Liver (tissue), 9 donors: ENCODE measurements around the gene UTP4. TPM values are rescaled to one million over a fixed set of nuclear protein-coding genes. Genes with fewer than 3 reads are reported as not detected.
A peak's percentile ranks its signal among the peaks of the same experiment; 100 is the strongest.

ENCODE experiments used
- DNase-seq: peaks from one replicate; pipeline ENCODE4 v3.0.0-alpha.2; 2017; ENCODE audit warnings: low spot score
- H3K27ac ChIP-seq, 2 donors: one replicate each; pipeline ENCODE4 v1.7.0; 2013; ENCODE audit warnings: inconsistent platforms in 2 of 2, low read length in 2 of 2, control low read depth in 1 of 2, low read depth in 1 of 2, mild to moderate bottlenecking in 1 of 2
- H3K27me3 ChIP-seq, 4 donors: one replicate each; pipeline versions ENCODE4 v1.6.1 to v1.7.0; 2013; ENCODE audit warnings: low read length in 3 of 4, inconsistent platforms in 1 of 4, mild to moderate bottlenecking in 1 of 4, moderate library complexity in 1 of 4; ENCODE audit not compliant: control insufficient read depth in 4 of 4, insufficient read depth in 4 of 4
- H3K36me3 ChIP-seq, 4 donors: one replicate each; pipeline versions ENCODE4 v1.6.1 to v1.7.0; 2013; ENCODE audit warnings: low read length in 3 of 4, mild to moderate bottlenecking in 3 of 4, low read depth in 1 of 4, moderate library complexity in 1 of 4; ENCODE audit not compliant: control insufficient read depth in 4 of 4, insufficient read depth in 3 of 4
- H3K4me1 ChIP-seq, 4 donors: one replicate each; pipeline versions ENCODE4 v1.6.1 to v1.7.0; 2013; ENCODE audit warnings: low read length in 3 of 4, mild to moderate bottlenecking in 3 of 4, moderate library complexity in 1 of 4; ENCODE audit not compliant: control insufficient read depth in 4 of 4, insufficient read depth in 4 of 4
- H3K4me3 ChIP-seq, 3 donors: one replicate each; pipeline versions ENCODE4 v1.6.1 to v1.7.0; 2013; ENCODE audit warnings: low read length in 3 of 3, control low read depth in 1 of 3, low read depth in 1 of 3, mild to moderate bottlenecking in 1 of 3
- H3K9ac ChIP-seq, 2 donors: one replicate each; pipeline ENCODE4 v1.7.0; 2013; ENCODE audit warnings: low read length in 2 of 2, mild to moderate bottlenecking in 2 of 2, moderate library complexity in 2 of 2, control low read depth in 1 of 2, low read depth in 1 of 2
- H3K9me3 ChIP-seq, 4 donors: one replicate each; pipeline versions ENCODE4 v1.6.1 to v1.7.0; 2013; ENCODE audit warnings: low read length in 3 of 4; ENCODE audit not compliant: control insufficient read depth in 4 of 4
- ATF3 ChIP-seq: IDR thresholded peaks from 2 replicates; pipeline ENCODE4 v1.6.1; 2016; ENCODE audit warnings: antibody characterized with exemption
- CTCF ChIP-seq: fragments of 150-350 bp; IDR thresholded peaks from 2 replicates; pipeline ENCODE4 v1.5.1; 2017; ENCODE audit warnings: improper control_type of control experiment, low read depth, low read length; ENCODE audit not compliant: missing input control
- EGR1 ChIP-seq, 2 donors: IDR thresholded peaks; 2 replicates each; pipeline ENCODE4 v1.6.1; 2016 to 2018; ENCODE audit warnings: antibody characterized with exemption in 2 of 2, low read depth in 2 of 2
- FOXA1 ChIP-seq: IDR thresholded peaks from 2 replicates; pipeline ENCODE4 v1.6.1; 2016; ENCODE audit warnings: antibody characterized with exemption
- FOXA2 ChIP-seq: IDR thresholded peaks from 2 replicates; pipeline ENCODE4 v1.6.1; 2016; ENCODE audit warnings: antibody characterized with exemption
- GABPA ChIP-seq, 2 donors: IDR thresholded peaks in 1 of 2; conservative IDR thresholded peaks in 1 of 2; 2 replicates each; pipeline ENCODE4 v1.6.1; 2016; ENCODE audit warnings: antibody characterized with exemption in 2 of 2, mild to moderate bottlenecking in 1 of 2, moderate library complexity in 1 of 2
- HNF4A ChIP-seq, 2 donors: conservative IDR thresholded peaks; 2 replicates each; pipeline ENCODE4 v1.6.1; 2016; ENCODE audit warnings: antibody characterized with exemption in 2 of 2, mild to moderate bottlenecking in 2 of 2
- MAX ChIP-seq: IDR thresholded peaks from 2 replicates; pipeline ENCODE4 v1.6.1; 2016; ENCODE audit warnings: antibody characterized with exemption
- NR2F2 ChIP-seq: IDR thresholded peaks from 2 replicates; pipeline ENCODE4 v1.6.1; 2016; ENCODE audit warnings: antibody characterized with exemption
- RAD21 ChIP-seq, 2 donors: IDR thresholded peaks; 2 replicates each; pipeline ENCODE4 v1.6.1; 2016; ENCODE audit warnings: antibody characterized with exemption in 2 of 2, mild to moderate bottlenecking in 2 of 2
- REST ChIP-seq: IDR thresholded peaks from 2 replicates; pipeline ENCODE4 v1.6.1; 2016; ENCODE audit warnings: antibody characterized with exemption, mild to moderate bottlenecking
- RXRA ChIP-seq, 2 donors: IDR thresholded peaks; 2 replicates each; pipeline ENCODE4 v1.6.1; 2017 to 2018; ENCODE audit warnings: antibody characterized with exemption in 2 of 2, mild to moderate bottlenecking in 1 of 2
- SP1 ChIP-seq: IDR thresholded peaks from 2 replicates; pipeline ENCODE4 v1.6.1; 2018; ENCODE audit warnings: antibody characterized with exemption, mild to moderate bottlenecking
- YY1 ChIP-seq: IDR thresholded peaks from 2 replicates; pipeline ENCODE4 v1.6.1; 2016; ENCODE audit warnings: antibody characterized with exemption, mild to moderate bottlenecking
- WGBS: extraction: QIAGEN DNeasy Blood & Tissue Kit; methylation state at CpG from one replicate; pipeline ENCODE4 v1.1.7; 2013; 5-methylcytosine and 5-hydroxymethylcytosine counted together
- polyA plus RNA-seq, 2 donors: library from polyadenylated mRNA; stranded (reverse) in 1 of 2; unstranded in 1 of 2; fragments of 200-250 nt in 1 of 2; fragments of >200 nt in 1 of 2; fragmentation: Nextera tagmentation in 1 of 2; extraction: Ambion mirVana in 1 of 2; gene quantifications; one replicate each; pipeline versions ENCODE4 v1.2.1 to v1.2.3, GENCODE V29; 2013 to 2015
- total RNA-seq, 2 donors: library from RNA; depleted of rRNA; stranded (reverse); fragments of >200 nt; gene quantifications; one replicate each; pipeline ENCODE4 v1.2.3, GENCODE V29; 2014
- donor health status: healthy.
- donor health status: healthy.
- donor health status: healthy.
- donor health status: healthy.
- donor health status: healthy.

UTP4 gene
- total and polyA plus RNA-seq, 4 donors = 11.3 to 13.8 (median 12.4) TPM

- no peak overlapping the region for H3K9ac ChIP-seq
- H3K9me3 ChIP-seq = no peaks in the 10 kb centered on the region
- no peaks in the 10 kb centered on the region for H3K27me3 ChIP-seq
- 82% methylated on average over 3 of the region's 3 CpGs for WGBS
- H3K27ac ChIP-seq = no peak overlapping the region
- DNase-seq = no peak
- H3K4me1 ChIP-seq = peaks cover 12 to 19% (median 17%) of the 10 kb centered on the region in 4 donors
- peaks cover 2 to 19% (median 6%) of the 10 kb centered on the region in 4 donors for H3K36me3 ChIP-seq
- H3K4me3 ChIP-seq = no peak overlapping the region
- TF ChIP-seq HNF4A (conservative IDR thresholded peaks at IDR 0.05) = no peak
- no peak for TF ChIP-seq ATF3
- TF ChIP-seq NR2F2 = no peak
- no peak for TF ChIP-seq FOXA1
- TF ChIP-seq GABPA (IDR thresholded peaks at IDR 0.05 in 1 of 2, conservative IDR thresholded peaks at IDR 0.05 in 1 of 2) = no peak
- no peak for TF ChIP-seq REST
- no peak for TF ChIP-seq MAX
- no peak for TF ChIP-seq CTCF
- no peak for TF ChIP-seq EGR1 (IDR thresholded peaks at IDR 0.05; ENCODE audit: low read depth in 2 of 2)
- TF ChIP-seq RXRA (IDR thresholded peaks at IDR 0.05) = no peak
- TF ChIP-seq RAD21 (IDR thresholded peaks at IDR 0.05) = no peak
- no peak for TF ChIP-seq FOXA2
- no peak for TF ChIP-seq YY1
- no peak for TF ChIP-seq SP1
These were observed 45.3 kb upstream of the UTP4 start for GRCh38 chr16:69087161-69087581.

GRCh38 chr16:69088684-69089083 lies 43.8 kb upstream of the UTP4 start:
- Histone ChIP-seq H3K27ac (peak overlapping the region; percentile 57 to 84), H3K9ac (no peak overlapping the region), H3K4me1 (peaks cover 12 to 19% (median 17%) of the 10 kb centered on the region in 4 donors), H3K27me3 (no peaks in the 10 kb centered on the region), H3K4me3 (no peak overlapping the region), H3K36me3 (peaks cover 2 to 12% (median 6%) of the 10 kb centered on the region in 4 donors), H3K9me3 (no peaks in the 10 kb centered on the region)
- whole genome bisulfite sequencing = 74% methylated on average over 4 of the region's 4 CpGs
- TF ChIP-seq CTCF (no peak), MAX (no peak), REST (no peak), ATF3 (no peak), GABPA (IDR thresholded peaks at IDR 0.05 in 1 of 2, conservative IDR thresholded peaks at IDR 0.05 in 1 of 2) (no peak), NR2F2 (no peak), YY1 (no peak), FOXA1 (no peak), RAD21 (IDR thresholded peaks at IDR 0.05) (no peak)
- no peak for DNase-seq
